ENCODE results near the gene DUSP16.

DNA sequence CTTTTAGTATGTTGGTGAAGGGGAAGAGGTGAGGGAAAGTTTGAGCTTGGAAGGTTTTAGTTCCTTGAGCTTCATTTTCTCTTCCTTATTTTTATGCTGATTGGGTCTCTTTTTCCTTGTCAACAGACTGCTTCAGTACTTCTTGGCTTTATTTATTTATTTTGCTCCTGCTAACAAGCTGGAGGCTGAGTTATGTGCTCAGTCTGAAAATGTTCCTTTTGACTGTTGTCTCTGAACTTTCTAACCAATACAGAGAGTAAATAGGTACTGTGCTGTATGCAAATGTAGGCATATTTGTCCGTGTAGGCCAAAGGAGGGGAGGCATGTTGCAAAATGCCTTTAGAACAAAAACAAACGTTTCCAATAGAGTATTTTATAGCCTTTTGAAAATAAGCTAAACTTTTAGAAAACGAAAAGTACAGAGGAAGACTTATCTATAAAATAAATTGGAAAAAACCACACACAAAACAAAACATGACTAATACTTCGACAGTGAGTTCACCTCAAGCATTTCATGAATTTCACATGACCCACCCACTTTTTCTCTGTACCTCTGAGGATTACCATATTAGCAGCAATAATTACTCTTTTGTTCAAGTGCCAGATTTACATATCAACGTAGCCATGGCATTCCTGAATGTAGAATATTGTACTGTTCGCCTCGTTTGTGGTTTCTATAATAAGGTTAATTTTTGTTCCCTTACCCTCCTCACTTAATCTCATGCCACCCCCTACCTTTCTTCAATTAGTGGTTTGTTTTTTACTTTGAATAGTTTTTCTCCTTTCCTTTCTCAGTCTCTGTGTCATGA, 44.3 kb upstream of the DUSP16 start:
- no peak for TF ChIP-seq CTCF (IDR thresholded peaks at IDR 0.05)
- TF ChIP-seq MXD4 (CRISPR knock-in tag; IDR thresholded peaks at IDR 0.05; ENCODE audit: borderline replicate concordance) = no peak
- TF ChIP-seq ATF3 (CRISPR knock-in tag; conservative IDR thresholded peaks at IDR 0.05) = no peak
- TF ChIP-seq, protein P1, sequence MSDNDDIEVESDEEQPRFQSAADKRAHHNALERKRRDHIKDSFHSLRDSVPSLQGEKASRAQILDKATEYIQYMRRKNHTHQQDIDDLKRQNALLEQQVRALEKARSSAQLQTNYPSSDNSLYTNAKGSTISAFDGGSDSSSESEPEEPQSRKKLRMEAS (CRISPR knock-in tag; IDR thresholded peaks at IDR 0.05) = no peak
- TF ChIP-seq KAT7 (CRISPR knock-in tag; IDR thresholded peaks at IDR 0.05; ENCODE audit: borderline replicate concordance) = no peak
- TF ChIP-seq NR2C2 (CRISPR knock-in tag; IDR thresholded peaks at IDR 0.05) = no peak
- no peak for TF ChIP-seq E2F4 (CRISPR knock-in tag; IDR thresholded peaks at IDR 0.05; ENCODE audit: borderline replicate concordance, low read depth)

All from WTC11 (cell line).